ENCODE measurements around the gene LILRA1.

LILRA1 gene

GRCh38 chr19:54648129-54648528, 54.7 kb downstream of the LILRA1 start:
- Histone ChIP-seq H3K36me3 (ENCODE audit: insufficient read depth, low read length) (no peaks in the 10 kb centered on the region), H3K9ac (ENCODE audit: low read depth, low read length) (no peak overlapping the region), H3K9me3 (ENCODE audit: control insufficient read depth, insufficient read depth, low read length) (no peaks in the 10 kb centered on the region), H3K4me1 (ENCODE audit: insufficient read depth, low read length) (no peaks in the 10 kb centered on the region)

GRCh38 chr19:54650108-54650655, 56.8 kb downstream of the LILRA1 start:
- no peaks in the 10 kb centered on the region for H3K36me3 ChIP-seq (ENCODE audit: insufficient read depth, low read length)
- H3K9me3 ChIP-seq (ENCODE audit: control insufficient read depth, insufficient read depth, low read length) = no peaks in the 10 kb centered on the region
- peaks cover 8% of the 10 kb centered on the region for H3K4me1 ChIP-seq (ENCODE audit: insufficient read depth, low read length)
- H3K9ac ChIP-seq (ENCODE audit: low read depth, low read length) = no peak overlapping the region

Data from ES-I3 (cell line).